Fibroblast of lung (primary cell): Measurements from ENCODE around the gene PCGF3. TPM values are rescaled to one million over a fixed set of nuclear protein-coding genes. Genes with fewer than 3 reads are reported as not detected.
"Not testable (repeated sequence)": the region's sequence is repeated elsewhere in the genome, so short reads cannot be mapped to it uniquely, and the experiment has no call there.

Experiments
- DNase-seq, 2 donors: peaks; one replicate each; pipeline versions ENCODE4 v3.0.0 to v3.0.0-alpha.2; 2010; ENCODE audit warnings: low read depth in 2 of 2
- H2AFZ ChIP-seq: 2 replicates; pipeline ENCODE4 v1.5.1; 2012; ENCODE audit warnings: low read length, control low read depth, inconsistent platforms
- H3K27ac ChIP-seq: 2 replicates; pipeline ENCODE4 v1.5.1; 2011; ENCODE audit warnings: low read length, control low read depth; ENCODE audit not compliant: insufficient read depth
- H3K27me3 ChIP-seq: 2 replicates; pipeline ENCODE4 v1.5.1; 2011; ENCODE audit warnings: mild to moderate bottlenecking, low read length; ENCODE audit not compliant: control insufficient read depth, insufficient read depth
- H3K36me3 ChIP-seq: 2 replicates; pipeline ENCODE4 v1.5.1; 2011; ENCODE audit warnings: low read length; ENCODE audit not compliant: control insufficient read depth, insufficient read depth
- H3K4me1 ChIP-seq: 2 replicates; pipeline ENCODE4 v1.5.1; 2011; ENCODE audit warnings: low read length; ENCODE audit not compliant: control insufficient read depth, insufficient read depth; ENCODE audit errors: extremely low read depth
- H3K4me2 ChIP-seq: 2 replicates; pipeline ENCODE4 v1.5.1; 2011; ENCODE audit warnings: low read length, control low read depth; ENCODE audit not compliant: insufficient read depth; ENCODE audit errors: extremely low read depth
- H3K4me3 ChIP-seq, 4 experiments: fragments of 200-600 bp in 1 of 4; sonication (generic) in 1 of 4; replicated peaks in 1 of 4; 2 replicates each; pipeline ENCODE4 v1.5.1; 2011 to 2016; ENCODE audit warnings: low read length in 4 of 4, low read depth in 3 of 4, mild to moderate bottlenecking in 3 of 4, control low read depth in 2 of 4, inconsistent platforms in 1 of 4, mixed read lengths in 1 of 4; ENCODE audit not compliant: insufficient read depth in 1 of 4; ENCODE audit errors: control extremely low read depth in 1 of 4
- H3K79me2 ChIP-seq: 2 replicates; pipeline ENCODE4 v1.5.1; 2012; ENCODE audit warnings: mild to moderate bottlenecking, low read length, inconsistent platforms; ENCODE audit not compliant: control insufficient read depth, insufficient read depth
- H3K9ac ChIP-seq: 2 replicates; pipeline ENCODE4 v1.5.1; 2011; ENCODE audit warnings: mild to moderate bottlenecking, low read length, control low read depth; ENCODE audit not compliant: insufficient read depth
- H3K9me3 ChIP-seq: 2 replicates; pipeline ENCODE4 v1.5.1; 2012; ENCODE audit warnings: low read depth, low read length; ENCODE audit not compliant: control insufficient read depth, insufficient read depth
- H4K20me1 ChIP-seq: 2 replicates; pipeline ENCODE4 v1.5.1; 2011; ENCODE audit warnings: low read length; ENCODE audit not compliant: control insufficient read depth, insufficient read depth; ENCODE audit errors: extremely low read depth
- CTCF ChIP-seq, 2 donors: IDR thresholded peaks in 1 of 2; conservative IDR thresholded peaks in 1 of 2; 1 replicate in 1 of 2; 2 replicates in 1 of 2; pipeline ENCODE4 v1.5.1; 2011 to 2012; ENCODE audit warnings: low read length in 2 of 2, control low read depth in 1 of 2, inconsistent platforms in 1 of 2, low read depth in 1 of 2, mild to moderate bottlenecking in 1 of 2
- EZH2 ChIP-seq: IDR thresholded peaks from 2 replicates; pipeline ENCODE4 v1.5.1; 2012; ENCODE audit warnings: low read length, control low read depth, mild to moderate bottlenecking; ENCODE audit errors: missing control alignments
- polyA plus RNA-seq, 2 donors: library from polyadenylated mRNA; depleted of rRNA in 1 of 2; stranded (reverse) in 1 of 2; unstranded in 1 of 2; fragments of >200 nt; gene quantifications; 2 replicates each; pipeline ENCODE4 v1.2.1, GENCODE V29; 2011 to 2012; ENCODE audit warnings: missing spikeins in 1 of 2
- total RNA-seq: library from RNA; depleted of rRNA; stranded (reverse); fragments of >200 nt; gene quantifications from 2 replicates; pipeline ENCODE4 v1.2.1, GENCODE V29; 2014

The PCGF3 gene
- total and polyA plus RNA-seq, 2 donors (not counting 1 experiment from before 2014, with no cell fraction given), result 24.8 to 27.1 TPM

DNA sequence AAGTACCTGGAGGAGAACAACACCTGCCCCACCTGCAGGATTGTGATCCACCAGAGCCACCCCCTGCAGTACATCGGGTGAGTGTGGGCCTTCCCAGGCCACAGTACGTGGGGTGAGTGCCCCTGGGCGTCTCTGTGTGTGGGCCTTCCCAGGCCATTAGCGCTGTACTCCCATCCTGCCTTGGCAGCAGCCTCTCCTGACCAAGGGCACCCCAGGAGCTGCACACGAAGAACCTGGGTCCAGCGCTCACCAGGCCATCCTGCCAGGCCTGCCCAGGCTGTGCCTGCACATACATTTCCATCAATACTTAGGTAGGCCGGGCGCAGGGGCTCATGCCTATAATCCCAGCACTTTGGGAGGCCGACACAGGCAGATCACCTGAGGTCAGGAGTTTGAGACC is 29.3 kb downstream of the PCGF3 start:
- Histone ChIP-seq H2AFZ (no peak overlapping the region), H3K4me2 (no peak overlapping the region), H3K9ac (no peak overlapping the region), H3K36me3 (peaks cover 45% of the 10 kb centered on the region), H3K4me1 (no peaks in the 10 kb centered on the region), H3K27ac (no peak overlapping the region), H3K4me3 (no peak overlapping the region), H4K20me1 (no peaks in the 10 kb centered on the region), H3K27me3 (no peaks in the 10 kb centered on the region), H3K9me3 (no peaks in the 10 kb centered on the region), H3K79me2 (peaks cover under 1% of the 10 kb centered on the region)
- DNase-seq, result no peak
- TF ChIP-seq EZH2 (no peak), CTCF (conservative IDR thresholded peaks at IDR 0.05 in 1 of 2, IDR thresholded peaks at IDR 0.05 in 1 of 2; ENCODE audit: low read depth in 1 of 2, low read length in 2 of 2) (no peak)

GRCh38 chr4:735583-735982 is 30.0 kb downstream of the PCGF3 start:
- Histone ChIP-seq H3K9ac (no peak overlapping the region), H2AFZ (no peak overlapping the region), H3K9me3 (no peaks in the 10 kb centered on the region), H3K27ac (no peak overlapping the region), H3K79me2 (no peaks in the 10 kb centered on the region), H3K4me2 (no peak overlapping the region), H3K36me3 (peaks cover 44% of the 10 kb centered on the region), H3K4me3 (no peak overlapping the region), H3K4me1 (no peaks in the 10 kb centered on the region), H4K20me1 (no peaks in the 10 kb centered on the region), H3K27me3 (no peaks in the 10 kb centered on the region)
- TF ChIP-seq CTCF (conservative IDR thresholded peaks at IDR 0.05 in 1 of 2, IDR thresholded peaks at IDR 0.05 in 1 of 2; ENCODE audit: low read depth in 1 of 2, low read length in 2 of 2) (no peak), EZH2 (no peak)
- DNase-seq, result no peak

- not testable (repeated sequence) for H3K9ac ChIP-seq, H3K27me3 ChIP-seq, H4K20me1 ChIP-seq, DNase-seq, H3K9me3 ChIP-seq, H3K4me2 ChIP-seq, H3K4me3 ChIP-seq, H3K27ac ChIP-seq, H3K4me1 ChIP-seq, H3K79me2 ChIP-seq, H2AFZ ChIP-seq
- peaks cover 39% of the 10 kb centered on the region for H3K36me3 ChIP-seq
Observed at GRCh38 chr4:736561-736960, 30.9 kb downstream of the PCGF3 start.
